ENCODE results near the gene TRMT6.
A peak's percentile ranks its signal among the peaks of the same experiment; 100 is the strongest.

DNA sequence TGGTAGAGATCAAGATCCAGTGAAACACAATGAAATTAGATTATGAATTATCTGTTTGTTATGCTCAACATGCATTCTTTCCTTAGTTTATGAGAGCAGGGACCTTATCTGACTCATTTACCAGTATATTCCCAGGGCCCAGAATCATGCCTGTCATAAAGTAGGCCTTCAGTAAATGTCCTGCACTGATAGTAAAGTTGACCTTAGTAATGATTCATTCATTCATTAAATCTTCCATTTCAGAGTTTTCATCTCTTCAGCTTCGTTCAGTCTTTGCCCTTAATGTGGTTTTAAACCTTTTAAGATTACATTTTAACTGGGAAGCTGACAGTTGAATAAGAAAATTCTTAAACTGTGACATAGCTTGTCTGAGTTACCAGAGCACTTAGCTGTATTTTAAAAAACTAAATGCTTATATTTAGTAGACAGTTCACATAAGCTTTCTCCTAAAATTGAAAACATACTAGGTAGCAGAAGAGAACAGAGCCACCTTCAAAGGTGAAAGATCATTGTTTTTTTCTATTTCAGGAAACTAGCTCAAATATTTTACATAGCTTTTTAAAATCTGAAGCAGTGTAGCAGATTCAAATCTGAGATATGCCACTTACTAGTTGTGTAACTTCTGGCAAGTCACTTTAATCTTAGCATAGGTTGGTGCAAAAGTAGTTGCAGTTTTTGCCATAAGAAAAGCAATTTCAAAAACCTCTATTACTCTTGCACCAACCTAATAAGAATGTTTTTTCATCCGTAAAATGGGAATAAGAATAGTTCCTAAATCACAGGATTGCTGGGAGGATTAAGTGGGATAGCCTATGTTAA is 41.5 kb upstream of the TRMT6 start:
- TF ChIP-seq REST (IDR thresholded peaks at IDR 0.05; ENCODE audit: low read depth, low read length) (no peak), EP300 (IDR thresholded peaks at IDR 0.05; ENCODE audit: borderline replicate concordance in 1 of 2, low read depth in 1 of 2, low read length in 1 of 2) (no peak), TCF12 (IDR thresholded peaks at IDR 0.05) (no peak), YY1 (IDR thresholded peaks at IDR 0.05; ENCODE audit: low read depth) (no peak), RAD21 (IDR thresholded peaks at IDR 0.05; ENCODE audit: low read length) (no peak), FOSL2 (IDR thresholded peaks at IDR 0.05; ENCODE audit: borderline replicate concordance, low read depth) (peak; percentile 27; the same call in 1 of the 2 replicates), MXI1 (IDR thresholded peaks at IDR 0.05; ENCODE audit: low read depth, low read length) (no peak)
- TF ChIP-seq, protein P1, sequence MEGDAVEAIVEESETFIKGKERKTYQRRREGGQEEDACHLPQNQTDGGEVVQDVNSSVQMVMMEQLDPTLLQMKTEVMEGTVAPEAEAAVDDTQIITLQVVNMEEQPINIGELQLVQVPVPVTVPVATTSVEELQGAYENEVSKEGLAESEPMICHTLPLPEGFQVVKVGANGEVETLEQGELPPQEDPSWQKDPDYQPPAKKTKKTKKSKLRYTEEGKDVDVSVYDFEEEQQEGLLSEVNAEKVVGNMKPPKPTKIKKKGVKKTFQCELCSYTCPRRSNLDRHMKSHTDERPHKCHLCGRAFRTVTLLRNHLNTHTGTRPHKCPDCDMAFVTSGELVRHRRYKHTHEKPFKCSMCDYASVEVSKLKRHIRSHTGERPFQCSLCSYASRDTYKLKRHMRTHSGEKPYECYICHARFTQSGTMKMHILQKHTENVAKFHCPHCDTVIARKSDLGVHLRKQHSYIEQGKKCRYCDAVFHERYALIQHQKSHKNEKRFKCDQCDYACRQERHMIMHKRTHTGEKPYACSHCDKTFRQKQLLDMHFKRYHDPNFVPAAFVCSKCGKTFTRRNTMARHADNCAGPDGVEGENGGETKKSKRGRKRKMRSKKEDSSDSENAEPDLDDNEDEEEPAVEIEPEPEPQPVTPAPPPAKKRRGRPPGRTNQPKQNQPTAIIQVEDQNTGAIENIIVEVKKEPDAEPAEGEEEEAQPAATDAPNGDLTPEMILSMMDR (IDR thresholded peaks at IDR 0.05): no peak
